T-helper 17 cell (primary cell): ENCODE data around the gene AFAP1. TPM values are rescaled to one million over a fixed set of nuclear protein-coding genes. Genes with fewer than 3 reads are reported as not detected.

Experiments used
- ATAC-seq: fragments of 150-1000 bp; cut with Tn5 transposase; 2 replicates; pipeline ENCODE4 v1.10.0; 2021; ENCODE audit warnings: mild to moderate bottlenecking, moderate library complexity
- DNase-seq, 3 donors: peaks; one replicate each; pipeline versions ENCODE4 v3.0.0 to v3.0.0-alpha.2; 2020 to 2021
- H3K9me3 ChIP-seq: one replicate; pipeline ENCODE4 v1.7.0; 2013; ENCODE audit warnings: low read length, mild to moderate bottlenecking; ENCODE audit not compliant: control insufficient read depth, poor library complexity, severe bottlenecking
- H3K27ac Mint-ChIP-seq: one replicate; pipeline ENCODE4 v1.8.0; 2022; ENCODE audit warnings: mild to moderate bottlenecking, moderate library complexity, mixed read lengths
- H3K27me3 Mint-ChIP-seq: one replicate; pipeline ENCODE4 v1.8.0; 2022; ENCODE audit warnings: mixed read lengths
- H3K36me3 Mint-ChIP-seq: one replicate; pipeline ENCODE4 v1.8.0; 2022; ENCODE audit warnings: low read depth, mixed read lengths
- H3K4me1 Mint-ChIP-seq: one replicate; pipeline ENCODE4 v1.8.0; 2022; ENCODE audit warnings: mild to moderate bottlenecking, mixed read lengths
- H3K4me3 Mint-ChIP-seq: one replicate; pipeline ENCODE4 v1.8.0; 2022; ENCODE audit warnings: mild to moderate bottlenecking, moderate library complexity, mixed read lengths
- total RNA-seq, 4 donors: library from RNA in 2 of 4; stranded (reverse) in 2 of 4; gene quantifications; one replicate each; pipeline ENCODE4 v1.2.3 and lab custom pipeline; 2022 to 2026

The AFAP1 gene
- total RNA-seq, 2 donors from 2014 or later, result 17.6 to 26.7 TPM

- peaks cover 4% of the 10 kb centered on the region for H3K4me1 Mint-ChIP-seq
- no peak overlapping the region for H3K4me3 Mint-ChIP-seq
- peaks cover 6% of the 10 kb centered on the region for H3K36me3 Mint-ChIP-seq
- H3K9me3 ChIP-seq, result no peaks in the 10 kb centered on the region
- no peak for ATAC-seq
- no peak for DNase-seq
- no peaks in the 10 kb centered on the region for H3K27me3 Mint-ChIP-seq
- H3K27ac Mint-ChIP-seq, result peak overlapping the region; percentile 9
Measured at GRCh38 chr4:7813674-7814073, 126.0 kb downstream of the AFAP1 start.

DNA sequence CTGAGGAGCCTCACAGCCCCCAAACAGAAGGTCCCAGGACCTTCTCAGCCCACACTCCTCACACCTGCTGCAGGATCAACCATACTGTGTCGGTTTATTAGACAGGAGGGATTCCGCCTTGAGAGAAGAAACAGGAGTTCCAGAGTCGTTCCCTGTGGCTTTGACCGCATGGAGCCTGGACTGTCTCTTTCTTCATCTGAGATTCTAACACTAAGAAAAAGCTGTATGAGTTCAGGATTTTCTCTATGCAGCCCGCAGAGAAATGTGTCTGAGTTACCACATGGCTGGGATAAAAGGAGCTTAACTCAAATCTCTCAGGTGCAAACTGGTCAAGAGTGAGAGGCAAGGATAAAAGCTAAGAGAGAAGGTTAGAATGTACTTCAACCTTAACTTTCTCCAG is 126.7 kb downstream of the AFAP1 start:
- no peak for DNase-seq
- no peak overlapping the region for H3K27ac Mint-ChIP-seq
- no peak overlapping the region for H3K4me3 Mint-ChIP-seq
- H3K27me3 Mint-ChIP-seq, result no peaks in the 10 kb centered on the region
- H3K36me3 Mint-ChIP-seq, result peaks cover 6% of the 10 kb centered on the region
- H3K9me3 ChIP-seq, result no peaks in the 10 kb centered on the region
- H3K4me1 Mint-ChIP-seq, result peaks cover 4% of the 10 kb centered on the region
- ATAC-seq, result no peak

- Mint-ChIP-seq H3K4me1 (peaks cover 3% of the 10 kb centered on the region), H3K4me3 (peak overlapping the region; percentile 25), H3K36me3 (peaks cover 6% of the 10 kb centered on the region), H3K27me3 (no peaks in the 10 kb centered on the region), H3K27ac (no peak overlapping the region)
- ATAC-seq (no peak), DNase-seq (no peak)
- no peaks in the 10 kb centered on the region for H3K9me3 ChIP-seq
Measured at GRCh38 chr4:7812231-7812857, 127.3 kb downstream of the AFAP1 start.

- H3K36me3 Mint-ChIP-seq, result peaks cover 6% of the 10 kb centered on the region
- H3K9me3 ChIP-seq, result no peaks in the 10 kb centered on the region
- H3K4me1 Mint-ChIP-seq, result peaks cover 2% of the 10 kb centered on the region
- H3K27ac Mint-ChIP-seq, result no peak overlapping the region
- no peak overlapping the region for H3K4me3 Mint-ChIP-seq
- DNase-seq, result no peak
- no peaks in the 10 kb centered on the region for H3K27me3 Mint-ChIP-seq
- no peak for ATAC-seq
Measured at GRCh38 chr4:7811536-7812191, 128.0 kb downstream of the AFAP1 start.

DNA sequence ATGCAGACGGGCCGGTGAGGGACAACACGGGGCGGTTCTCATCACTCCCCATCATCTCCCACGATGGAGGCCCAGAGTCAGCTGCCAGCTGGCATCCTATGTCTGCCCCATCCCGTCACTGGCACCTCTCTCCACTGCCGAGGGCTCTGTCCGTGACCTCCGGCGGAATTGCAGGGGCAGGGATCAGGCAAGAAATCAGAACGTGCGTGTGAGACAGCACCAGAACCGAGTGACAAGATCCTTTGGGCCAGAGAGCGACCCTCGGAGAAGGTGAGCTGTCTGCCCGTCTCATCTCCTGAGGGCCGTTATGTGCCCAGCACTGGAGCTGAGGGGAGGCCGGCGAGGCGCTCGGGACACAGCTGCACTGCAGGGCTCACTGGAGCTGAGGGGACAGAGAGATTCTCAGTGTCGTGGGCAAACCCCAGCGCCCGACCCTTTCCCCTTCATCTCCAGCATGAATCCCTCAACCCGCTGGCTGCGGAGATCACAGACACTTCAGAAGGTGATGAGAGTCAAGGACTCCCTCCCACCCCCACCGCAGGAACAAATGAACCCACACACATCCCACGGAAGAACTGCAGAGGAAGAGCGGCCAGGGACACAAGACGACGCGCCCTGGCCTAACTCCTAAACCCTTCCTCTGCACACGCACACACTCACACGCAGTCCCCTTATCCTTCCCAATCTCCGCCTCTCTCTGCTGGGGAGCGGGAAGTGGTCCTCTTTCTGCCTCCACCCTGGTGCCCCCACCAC is 128.7 kb downstream of the AFAP1 start:
- no peak for DNase-seq
- H3K27ac Mint-ChIP-seq, result no peak overlapping the region
- no peak for ATAC-seq
- H3K4me3 Mint-ChIP-seq, result no peak overlapping the region
- H3K27me3 Mint-ChIP-seq, result no peaks in the 10 kb centered on the region
- H3K4me1 Mint-ChIP-seq, result peaks cover 2% of the 10 kb centered on the region
- H3K36me3 Mint-ChIP-seq, result peaks cover 6% of the 10 kb centered on the region
- H3K9me3 ChIP-seq, result no peaks in the 10 kb centered on the region

DNA sequence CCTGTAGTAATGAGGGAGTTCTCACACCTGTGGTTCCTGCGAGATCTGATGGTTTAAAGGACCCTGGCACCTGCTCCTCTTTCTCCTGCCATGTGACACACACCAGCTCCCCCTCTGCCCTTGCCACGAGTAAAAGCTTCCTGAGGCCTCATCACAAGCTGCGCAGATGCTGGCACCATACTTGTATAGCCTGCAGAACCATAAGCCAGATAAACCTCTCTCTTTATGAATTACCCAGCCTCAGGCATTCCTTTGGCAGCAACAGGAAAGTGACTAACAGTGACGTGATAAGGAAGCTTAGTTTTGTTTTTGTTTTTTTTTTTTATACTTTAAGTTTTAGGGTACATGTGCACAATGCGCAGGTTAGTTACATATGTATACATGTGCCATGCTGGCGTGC is 130.9 kb downstream of the AFAP1 start:
- peaks cover 11% of the 10 kb centered on the region for H3K4me1 Mint-ChIP-seq
- H3K36me3 Mint-ChIP-seq, result peaks cover 3% of the 10 kb centered on the region
- no peak overlapping the region for H3K4me3 Mint-ChIP-seq
- no peak for DNase-seq
- H3K27me3 Mint-ChIP-seq, result no peaks in the 10 kb centered on the region
- H3K27ac Mint-ChIP-seq, result peak overlapping the region; percentile 32
- no peak for ATAC-seq
- H3K9me3 ChIP-seq, result no peaks in the 10 kb centered on the region

- Mint-ChIP-seq H3K27ac (peak overlapping the region; percentile 32), H3K4me3 (no peak overlapping the region), H3K4me1 (peaks cover 11% of the 10 kb centered on the region), H3K27me3 (no peaks in the 10 kb centered on the region), H3K36me3 (peaks cover 3% of the 10 kb centered on the region)
- DNase-seq, result no peak
- no peaks in the 10 kb centered on the region for H3K9me3 ChIP-seq
- no peak for ATAC-seq
Measured at GRCh38 chr4:7808181-7808580, 131.5 kb downstream of the AFAP1 start.

GRCh38 chr4:7807351-7807921 is 132.2 kb downstream of the AFAP1 start:
- no peaks in the 10 kb centered on the region for H3K9me3 ChIP-seq
- H3K36me3 Mint-ChIP-seq, result peaks cover 3% of the 10 kb centered on the region
- no peak overlapping the region for H3K27ac Mint-ChIP-seq
- DNase-seq (no peak), ATAC-seq (no peak)
- H3K4me3 Mint-ChIP-seq, result no peak overlapping the region
- no peaks in the 10 kb centered on the region for H3K27me3 Mint-ChIP-seq
- peaks cover 11% of the 10 kb centered on the region for H3K4me1 Mint-ChIP-seq

- H3K9me3 ChIP-seq, result no peaks in the 10 kb centered on the region
- Mint-ChIP-seq H3K27ac (no peak overlapping the region), H3K36me3 (no peaks in the 10 kb centered on the region), H3K4me1 (peaks cover 16% of the 10 kb centered on the region), H3K27me3 (no peaks in the 10 kb centered on the region), H3K4me3 (no peak overlapping the region)
- DNase-seq (no peak), ATAC-seq (no peak)
Measured at GRCh38 chr4:7806338-7807090, 133.1 kb downstream of the AFAP1 start.

GRCh38 chr4:7805533-7806337 is 133.9 kb downstream of the AFAP1 start:
- H3K4me1 Mint-ChIP-seq, result peaks cover 16% of the 10 kb centered on the region
- ATAC-seq, result no peak
- H3K27ac Mint-ChIP-seq, result no peak overlapping the region

DNA sequence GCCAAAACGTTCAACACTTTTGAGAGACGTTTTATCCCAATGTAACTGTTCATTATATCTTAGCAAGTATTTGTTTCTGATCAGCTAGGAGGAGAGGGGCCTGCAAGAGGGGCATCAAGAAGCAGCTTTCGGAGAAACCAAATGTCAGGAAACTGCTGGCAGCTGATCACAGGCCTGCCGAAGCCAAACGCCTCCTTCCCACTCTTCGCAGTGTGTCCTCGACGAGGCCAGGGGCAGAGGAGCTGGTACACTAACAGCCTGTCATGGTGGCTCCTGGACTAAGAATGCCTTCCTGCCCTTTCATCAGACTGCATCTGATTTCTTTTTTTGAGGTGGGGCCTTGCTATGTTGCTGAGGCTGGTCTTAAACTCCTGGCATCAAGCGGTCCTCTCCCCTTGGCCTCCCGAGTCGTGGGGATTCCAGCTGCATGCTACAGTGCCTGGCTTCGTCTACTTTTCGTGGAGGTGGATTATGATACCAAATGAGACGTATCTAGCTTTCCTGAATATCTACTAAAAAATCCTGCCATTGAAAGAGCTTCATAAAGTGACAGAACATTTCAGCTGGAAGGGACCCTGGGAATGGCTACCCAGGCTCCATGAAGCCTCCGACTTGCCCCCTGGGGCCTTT is 134.8 kb downstream of the AFAP1 start:
- no peak for ATAC-seq

More at GRCh38 chr4:7805533-7806337, 133.9 kb downstream of the AFAP1 start:
- Mint-ChIP-seq H3K27me3 (no peaks in the 10 kb centered on the region), H3K4me3 (no peak overlapping the region), H3K36me3 (no peaks in the 10 kb centered on the region)
- H3K9me3 ChIP-seq, result no peaks in the 10 kb centered on the region
- DNase-seq, result no peak

More for the DNA sequence above, 134.8 kb downstream of the AFAP1 start:
- Mint-ChIP-seq H3K36me3 (peaks cover 3% of the 10 kb centered on the region), H3K4me3 (no peak overlapping the region), H3K4me1 (peaks cover 18% of the 10 kb centered on the region), H3K27ac (no peak overlapping the region), H3K27me3 (no peaks in the 10 kb centered on the region)
- no peaks in the 10 kb centered on the region for H3K9me3 ChIP-seq
- no peak for DNase-seq
